SK-MEL-5 (cell line): ENCODE results near the gene FXYD3. TPM values are rescaled to one million over a fixed set of nuclear protein-coding genes. Genes with fewer than 3 reads are reported as not detected.
"Not testable (repeated sequence)": the region's sequence is repeated elsewhere in the genome, so short reads cannot be mapped to it uniquely, and the experiment has no call there.

Experiments used
- DNase-seq: peaks from one replicate; pipeline ENCODE4 v3.0.0-alpha.2; 2016; ENCODE audit warnings: low read depth, low spot score
- in situ Hi-C: cut with HindIII; loops from 2 replicates; pipeline ENCODE4 v1.10.0; 2016; ENCODE audit warnings: low sequenced_read_pairs, high pct_unique_total_duplicates, low pct_unique_long_range_greater_than_20kb
- total RNA-seq: library from RNA; depleted of rRNA; stranded (reverse); fragments of >200 nt; shearing (Covaris generic); gene quantifications from 2 replicates; pipeline ENCODE4 v1.2.3, GENCODE V29; 2014

The FXYD3 gene
- total RNA-seq, 1 experiment from 2014 or later = not detected

- peak; percentile 35 for DNase-seq
- in situ Hi-C loops = no loop called here
These were observed 14.8 kb upstream of the FXYD3 start for GRCh38 chr19:35100588-35101533.

- in situ Hi-C loops, DNase-seq: not testable (repeated sequence)
These were observed 13.7 kb upstream of the FXYD3 start for GRCh38 chr19:35101949-35102348.

DNA sequence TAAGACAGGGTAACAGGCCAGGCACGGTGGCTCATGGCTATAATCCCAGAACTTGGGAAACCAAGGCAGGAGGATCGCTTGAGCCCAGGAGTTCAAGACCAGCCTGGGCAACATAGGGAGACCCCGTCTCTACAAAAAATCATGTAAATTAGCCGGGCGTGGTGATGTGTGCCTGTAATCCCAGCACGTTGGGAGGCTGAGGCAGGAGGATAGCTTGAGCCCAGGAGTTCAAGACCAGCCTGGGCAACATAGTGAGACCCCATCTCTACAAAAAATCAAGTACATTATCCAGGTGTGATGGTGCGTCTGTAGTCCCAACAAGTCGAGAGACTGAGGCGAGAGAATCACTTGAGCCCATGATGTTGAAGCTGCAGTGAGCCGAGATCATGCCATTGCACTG, 12.0 kb upstream of the FXYD3 start:
- in situ Hi-C loops, DNase-seq: not testable (repeated sequence)

DNA sequence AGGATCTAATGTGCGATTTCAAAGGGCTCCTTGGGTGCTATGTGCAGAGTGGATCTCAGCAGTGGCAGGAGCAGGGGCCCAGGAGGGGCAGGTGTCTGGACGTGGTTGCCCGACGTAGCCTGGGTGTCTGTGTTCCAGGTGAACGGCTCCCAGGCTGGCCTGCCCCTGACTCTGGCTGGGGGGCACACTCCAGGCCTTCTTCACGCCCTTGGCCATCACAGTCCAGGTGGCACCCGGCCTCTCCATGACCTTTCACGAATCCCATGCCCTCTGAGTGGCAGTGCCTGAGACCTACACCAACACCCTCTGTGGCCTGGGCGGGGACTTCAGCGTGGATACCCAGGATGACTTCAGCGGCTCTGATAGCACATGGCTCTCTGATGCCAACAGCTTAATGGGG, 11.3 kb upstream of the FXYD3 start:
- in situ Hi-C loops = no loop called here
- DNase-seq = no peak

GRCh38 chr19:35105047-35105410, 10.6 kb upstream of the FXYD3 start:
- no peak for DNase-seq
- in situ Hi-C loops = no loop called here

GRCh38 chr19:35105411-35106290, 10.0 kb upstream of the FXYD3 start:
- in situ Hi-C loops = no loop called here
- no peak for DNase-seq

DNA sequence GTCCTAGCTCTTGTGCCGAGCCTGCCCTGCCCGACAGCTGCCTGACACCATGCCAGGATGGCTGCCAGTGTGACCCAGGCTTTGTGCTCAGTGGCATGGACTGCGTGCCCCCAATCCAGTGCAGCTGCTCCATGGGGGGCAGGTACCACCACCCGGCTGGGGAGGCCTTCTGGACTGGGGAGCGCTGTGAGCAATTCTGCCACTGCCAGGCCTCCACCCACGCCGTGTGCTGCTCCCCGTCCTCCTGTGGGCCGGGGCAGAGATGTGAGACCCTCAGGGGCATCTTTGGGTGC, 9.4 kb upstream of the FXYD3 start:
- in situ Hi-C loops = no loop called here
- DNase-seq = no peak

DNA sequence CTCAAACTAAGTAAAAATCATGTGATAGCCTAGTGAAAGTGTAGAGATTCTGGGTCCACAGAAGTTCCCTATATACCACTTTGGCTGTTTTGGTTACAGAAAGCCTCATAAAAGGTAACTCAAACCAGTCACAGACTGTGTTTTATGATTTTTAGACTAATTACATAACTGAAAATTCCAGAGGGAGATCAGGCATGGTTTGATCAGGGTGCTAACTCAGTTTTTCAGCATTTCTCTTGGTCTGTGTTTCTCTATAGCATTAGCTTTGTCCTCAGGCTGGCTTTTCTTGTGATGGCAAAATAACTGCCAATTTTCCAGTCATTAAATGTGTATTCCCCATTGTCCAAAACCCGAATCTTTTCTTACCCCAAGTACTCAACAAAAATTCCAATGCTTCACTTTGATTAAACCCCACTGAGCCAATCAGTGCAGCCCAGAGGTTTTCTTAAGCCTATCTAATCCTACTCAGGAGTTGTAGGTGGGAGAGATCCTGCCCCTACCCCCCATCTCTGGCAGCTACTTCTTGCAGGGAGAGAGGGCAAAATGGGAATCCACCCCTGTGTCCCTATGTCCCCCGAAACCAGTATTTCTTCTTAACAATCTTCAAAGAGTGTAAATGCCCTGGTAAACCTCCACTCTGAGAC, 8.6 kb upstream of the FXYD3 start:
- in situ Hi-C loops = no loop called here
- DNase-seq = no peak

DNA sequence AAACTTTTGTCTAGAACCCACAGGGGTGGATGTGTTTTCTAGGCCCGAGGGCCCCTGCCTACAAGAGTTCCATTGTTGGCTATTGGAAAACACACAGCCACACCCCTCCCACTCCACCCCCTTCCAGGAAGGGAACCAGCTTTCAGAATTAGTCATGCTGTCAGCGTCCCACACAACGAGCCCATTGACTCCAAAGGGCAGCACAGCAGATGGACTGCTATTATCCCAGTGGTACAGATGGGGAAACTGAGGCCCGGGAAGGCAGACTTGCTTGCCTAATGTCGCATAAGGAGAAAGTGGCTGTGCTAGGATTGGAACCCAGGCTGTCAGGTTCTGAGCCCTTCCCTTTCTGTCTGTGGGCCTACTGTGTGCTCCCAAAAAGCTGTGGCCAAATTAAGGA, 8.1 kb upstream of the FXYD3 start:
- in situ Hi-C loops = no loop called here
- DNase-seq = peak; percentile 99

GRCh38 chr19:35108730-35109129, 6.9 kb upstream of the FXYD3 start:
- in situ Hi-C loops = no loop called here
- DNase-seq = no peak

- in situ Hi-C loops = no loop called here
- no peak for DNase-seq
These were observed 6.1 kb upstream of the FXYD3 start for GRCh38 chr19:35109395-35110112.

GRCh38 chr19:35110974-35111373, 4.6 kb upstream of the FXYD3 start:
- in situ Hi-C loops = no loop called here
- DNase-seq = no peak

GRCh38 chr19:35112995-35113688, 2.5 kb upstream of the FXYD3 start:
- no peak for DNase-seq
- in situ Hi-C loops = no loop called here

- DNase-seq = peak; percentile 80
- in situ Hi-C loops = no loop called here
These were observed 1.1 kb upstream of the FXYD3 start for GRCh38 chr19:35114353-35115176.

DNA sequence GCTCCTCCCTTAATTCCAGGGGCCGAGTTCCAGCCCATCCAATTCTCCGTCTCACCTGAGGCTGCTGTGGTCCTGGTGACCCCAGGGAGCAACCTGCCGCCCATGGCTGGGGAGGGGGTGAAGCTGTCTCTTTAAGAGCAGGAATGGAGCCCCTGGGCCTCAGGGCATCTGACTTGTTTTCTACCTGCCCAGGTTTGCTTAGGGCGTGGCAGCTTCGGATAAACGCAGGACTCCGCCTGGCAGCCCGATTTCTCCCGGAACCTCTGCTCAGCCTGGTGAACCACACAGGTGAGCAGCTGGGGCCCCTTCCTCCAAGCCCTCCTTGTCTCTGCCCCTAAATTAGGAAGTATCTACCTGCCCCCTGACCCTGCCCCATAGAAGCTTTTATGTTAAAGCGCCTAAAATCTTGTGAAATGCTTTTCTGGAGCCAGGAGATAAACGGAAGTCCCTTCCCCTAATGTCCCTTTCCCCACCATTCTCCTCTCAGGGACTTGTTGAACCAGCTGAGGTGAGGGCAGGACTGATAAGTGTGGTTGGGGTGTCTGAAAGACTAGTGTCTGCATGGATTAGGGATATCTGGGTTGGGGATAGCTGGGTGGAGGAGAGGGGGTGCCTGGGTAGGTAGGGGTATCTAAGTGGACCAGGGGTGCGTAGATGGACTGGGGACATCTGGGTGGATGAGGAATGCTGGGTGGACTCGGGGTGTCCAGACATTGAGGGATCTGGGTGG, 614 bp downstream of the FXYD3 start:
- no peak for DNase-seq
- in situ Hi-C loops = no loop called here

DNA sequence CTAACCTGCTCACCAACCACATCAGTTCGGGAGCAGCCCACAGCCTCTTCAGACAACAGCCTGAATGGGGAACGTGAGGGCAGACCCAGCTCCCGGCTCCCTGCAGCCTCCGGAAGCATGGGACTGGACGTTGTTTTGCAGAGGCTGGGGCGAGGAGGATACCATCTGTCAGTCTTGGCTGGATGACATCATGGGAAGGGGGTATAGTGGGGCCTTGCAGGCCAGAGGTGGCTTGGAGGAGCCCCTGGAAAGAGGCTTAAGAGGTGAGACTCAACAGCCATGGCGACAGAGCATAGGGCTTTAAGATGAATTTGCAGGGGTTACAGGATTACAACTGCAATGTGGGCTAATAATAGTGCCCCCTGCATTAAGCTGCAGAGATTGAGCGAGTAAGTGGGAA, 1.5 kb downstream of the FXYD3 start:
- DNase-seq = no peak
- in situ Hi-C loops = no loop called here
